Thyroid gland (tissue), 4 donors: ENCODE results near the gene SEPSECS.

Source experiments
- POLR2A ChIP-seq, 2 donors: fragments of 450-650 bp; IDR thresholded peaks; one replicate each; pipeline ENCODE4 v1.6.1; 2017; ENCODE audit warnings: antibody characterized with exemption in 2 of 2, mild to moderate bottlenecking in 2 of 2, moderate library complexity in 1 of 2
- TF ChIP-seq, protein P1 (sequence below), 6 experiments: fragments of 200-600 bp in 3 of 6; fragments of 450-650 bp in 3 of 6; sonication (generic) in 3 of 6; IDR thresholded peaks; one replicate each; pipeline ENCODE4 v1.5.1; 2016 to 2019; ENCODE audit warnings: antibody characterized with exemption in 6 of 6, mild to moderate bottlenecking in 2 of 6, inconsistent platforms in 1 of 6, moderate library complexity in 1 of 6

DNA sequence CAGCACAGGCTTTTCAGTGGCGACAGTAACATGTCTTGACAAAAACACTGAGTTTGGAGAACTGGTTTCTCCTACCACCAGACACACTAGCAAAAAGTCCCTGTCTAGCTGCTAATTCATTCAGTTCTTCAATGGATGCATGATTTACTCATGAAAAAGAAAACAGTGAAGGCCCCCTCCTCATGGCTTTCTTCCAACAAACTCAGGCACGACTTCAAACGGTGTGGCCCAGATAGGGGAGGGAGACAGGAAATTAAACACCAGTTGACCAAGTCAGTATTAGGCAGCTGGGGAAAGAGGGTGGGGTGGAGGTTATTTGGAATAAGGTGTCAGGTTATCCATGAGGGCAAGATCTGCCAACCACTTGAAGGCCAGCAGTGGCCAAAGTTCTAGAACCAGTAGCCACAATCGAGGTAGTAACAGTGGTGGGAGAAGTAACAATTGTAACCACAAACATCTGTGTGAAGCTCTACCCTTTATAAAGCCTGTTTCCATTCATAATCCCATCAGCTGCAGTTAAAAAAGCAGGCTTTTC, 60.2 kb downstream of the SEPSECS start:
- TF ChIP-seq, protein P1, sequence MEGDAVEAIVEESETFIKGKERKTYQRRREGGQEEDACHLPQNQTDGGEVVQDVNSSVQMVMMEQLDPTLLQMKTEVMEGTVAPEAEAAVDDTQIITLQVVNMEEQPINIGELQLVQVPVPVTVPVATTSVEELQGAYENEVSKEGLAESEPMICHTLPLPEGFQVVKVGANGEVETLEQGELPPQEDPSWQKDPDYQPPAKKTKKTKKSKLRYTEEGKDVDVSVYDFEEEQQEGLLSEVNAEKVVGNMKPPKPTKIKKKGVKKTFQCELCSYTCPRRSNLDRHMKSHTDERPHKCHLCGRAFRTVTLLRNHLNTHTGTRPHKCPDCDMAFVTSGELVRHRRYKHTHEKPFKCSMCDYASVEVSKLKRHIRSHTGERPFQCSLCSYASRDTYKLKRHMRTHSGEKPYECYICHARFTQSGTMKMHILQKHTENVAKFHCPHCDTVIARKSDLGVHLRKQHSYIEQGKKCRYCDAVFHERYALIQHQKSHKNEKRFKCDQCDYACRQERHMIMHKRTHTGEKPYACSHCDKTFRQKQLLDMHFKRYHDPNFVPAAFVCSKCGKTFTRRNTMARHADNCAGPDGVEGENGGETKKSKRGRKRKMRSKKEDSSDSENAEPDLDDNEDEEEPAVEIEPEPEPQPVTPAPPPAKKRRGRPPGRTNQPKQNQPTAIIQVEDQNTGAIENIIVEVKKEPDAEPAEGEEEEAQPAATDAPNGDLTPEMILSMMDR (IDR thresholded peaks at IDR 0.05), result no peak
- no peak for TF ChIP-seq POLR2A (IDR thresholded peaks at IDR 0.05)
